WTC11 (cell line): ENCODE measurements around the gene FEM1A. TPM values are rescaled to one million over a fixed set of nuclear protein-coding genes. Genes with fewer than 3 reads are reported as not detected.

ENCODE experiments used
- ATAC-seq: fragments of 200-7000 bp; cut with Tn5 transposase; 2 replicates; pipeline ENCODE4 v1.10.0; 2021; ENCODE audit warnings: mild to moderate bottlenecking, moderate library complexity
- CTCF ChIA-PET: fragments of 300-600 bp; sonication (Branson Sonifier 250); formaldehyde crosslinking; loops from one replicate; lab custom pipeline; 2021; ENCODE audit warnings: antibody characterized with exemption; lab: Charles Lee
- POLR2A ChIA-PET: fragments of 350-600 bp; sonication (Branson Sonifier 250); formaldehyde crosslinking; loops from one replicate; lab custom pipeline; 2021; ENCODE audit warnings: antibody characterized with exemption; lab: Charles Lee
- DNase-seq: peaks from one replicate; pipeline ENCODE4 v3.0.0; 2021; ENCODE audit warnings: low spot score
- H3K27ac Mint-ChIP-seq: 2 replicates; pipeline ENCODE4 v1.8.0; 2021; ENCODE audit warnings: mixed read lengths
- H3K27me3 Mint-ChIP-seq: 2 replicates; pipeline ENCODE4 v1.8.0; 2021; ENCODE audit warnings: low read depth, mild to moderate bottlenecking, moderate library complexity, mixed read lengths
- H3K36me3 Mint-ChIP-seq: 2 replicates; pipeline ENCODE4 v1.8.0; 2021; ENCODE audit warnings: mixed read lengths
- H3K4me1 Mint-ChIP-seq: 2 replicates; pipeline ENCODE4 v1.8.0; 2022; ENCODE audit warnings: mixed read lengths
- H3K4me3 Mint-ChIP-seq: 2 replicates; pipeline ENCODE4 v1.8.0; 2021; ENCODE audit warnings: mild to moderate bottlenecking, moderate library complexity, mixed read lengths
- H3K9me3 Mint-ChIP-seq: 2 replicates; pipeline ENCODE4 v1.8.0; 2021; ENCODE audit warnings: mixed read lengths
- AFF4 ChIP-seq: sonication (generic); formaldehyde crosslinking; IDR thresholded peaks from 2 replicates; pipeline ENCODE4 v1.8.1; 2023; ENCODE audit warnings: mild to moderate bottlenecking, missing genetic modification reagents, borderline replicate concordance
- CBFB ChIP-seq: sonication (generic); formaldehyde crosslinking; IDR thresholded peaks from 2 replicates; pipeline ENCODE4 v1.8.1; 2022; ENCODE audit warnings: mild to moderate bottlenecking, low read depth, missing genetic modification reagents
- CREM ChIP-seq: sonication (generic); formaldehyde crosslinking; IDR thresholded peaks from 2 replicates; pipeline ENCODE4 v1.8.1; 2022; ENCODE audit warnings: mild to moderate bottlenecking, missing genetic modification reagents, moderate library complexity
- E2F4 ChIP-seq: sonication (generic); formaldehyde crosslinking; IDR thresholded peaks from 2 replicates; pipeline ENCODE4 v1.8.1; 2022; ENCODE audit warnings: low read depth, mild to moderate bottlenecking, moderate library complexity, missing genetic modification reagents, borderline replicate concordance
- ERG ChIP-seq: fragments of 250-450 bp; sonication (Bioruptor Pico); IDR thresholded peaks from 2 replicates; pipeline ENCODE4 v1.8.0; 2021; ENCODE audit warnings: mild to moderate bottlenecking
- FOXP1 ChIP-seq: sonication (generic); formaldehyde crosslinking; IDR thresholded peaks from 2 replicates; pipeline ENCODE4 v1.8.0; 2022; ENCODE audit warnings: missing genetic modification reagents, mild to moderate bottlenecking, moderate library complexity, borderline replicate concordance
- MXD4 ChIP-seq: fragments of 250-450 bp; sonication (Bioruptor Pico); IDR thresholded peaks from 2 replicates; pipeline ENCODE4 v1.8.0; 2021; ENCODE audit warnings: mild to moderate bottlenecking, moderate library complexity, borderline replicate concordance
- MYBL2 ChIP-seq: sonication (generic); formaldehyde crosslinking; IDR thresholded peaks from 2 replicates; pipeline ENCODE4 v1.8.1; 2023; ENCODE audit warnings: mild to moderate bottlenecking, moderate library complexity, missing genetic modification reagents
- NFYB ChIP-seq: sonication (generic); formaldehyde crosslinking; conservative IDR thresholded peaks from 2 replicates; pipeline ENCODE4 v1.8.0; 2022; ENCODE audit warnings: low read depth, missing genetic modification reagents
- SMAD3 ChIP-seq: sonication (generic); formaldehyde crosslinking; IDR thresholded peaks from 2 replicates; pipeline ENCODE4 v1.8.0; 2022; ENCODE audit warnings: missing genetic modification reagents, mild to moderate bottlenecking, borderline replicate concordance
- SP1 ChIP-seq: sonication (generic); formaldehyde crosslinking; conservative IDR thresholded peaks from 2 replicates; pipeline ENCODE4 v1.8.1; 2022; ENCODE audit warnings: missing genetic modification reagents
- ZNF263 ChIP-seq: sonication (generic); formaldehyde crosslinking; IDR thresholded peaks from 2 replicates; pipeline ENCODE4 v1.8.1; 2022; ENCODE audit warnings: low read depth, mild to moderate bottlenecking, moderate library complexity, missing genetic modification reagents
- ZNF425 ChIP-seq: fragments of 250-450 bp; sonication (Bioruptor Pico); conservative IDR thresholded peaks from 2 replicates; pipeline ENCODE4 v1.9.0; 2021; ENCODE audit warnings: mild to moderate bottlenecking
- ZNF532 ChIP-seq: fragments of 250-450 bp; sonication (Bioruptor Pico); IDR thresholded peaks from 2 replicates; pipeline ENCODE4 v1.9.0; 2021; ENCODE audit warnings: mild to moderate bottlenecking, borderline replicate concordance
- total RNA-seq: library from RNA; stranded (reverse); gene quantifications from 3 replicates; pipeline ENCODE4 v1.2.3, GENCODE V29; 2021
- TF ChIP-seq, protein P1 (sequence below): sonication (generic); formaldehyde crosslinking; IDR thresholded peaks from 2 replicates; pipeline ENCODE4 v1.8.1; 2023; ENCODE audit warnings: mild to moderate bottlenecking, missing genetic modification reagents, moderate library complexity
- TF ChIP-seq, protein P2 (sequence below): sonication (generic); formaldehyde crosslinking; IDR thresholded peaks from 2 replicates; pipeline ENCODE4 v1.8.1; 2023; ENCODE audit warnings: mild to moderate bottlenecking, missing genetic modification reagents

The FEM1A gene
- total RNA-seq, 1 experiment from 2014 or later, result 15.7 TPM

- CTCF ChIA-PET, result interaction anchor here (0.6 to 3.1 kb wide), 5 partner anchors 10 to 96 kb away, joined by 3 to 23 read pairs (median 4); partner anchors contain the start of genes FEM1A and TICAM1
- Mint-ChIP-seq H3K27ac (no peak overlapping the region), H3K4me1 (peaks cover 2% of the 10 kb centered on the region; the same call in 1 of the 2 replicates), H3K4me3 (no peak overlapping the region), H3K36me3 (no peaks in the 10 kb centered on the region), H3K9me3 (peaks cover 8% of the 10 kb centered on the region), H3K27me3 (peaks cover 25% of the 10 kb centered on the region)
- POLR2A ChIA-PET, result interaction anchor here (0.6 kb wide), 1 partner anchor 56 kb away, joined by 7 read pairs; no protein-coding TSS in a partner anchor
- TF ChIP-seq NFYB (CRISPR knock-in tag) (no peak), SMAD3 (no peak), MXD4 (CRISPR knock-in tag) (no peak), ERG (no peak), E2F4 (CRISPR knock-in tag) (no peak), CBFB (0 out of 2 replicates have a peak, but pooled peaks have one; percentile 27), FOXP1 (0 out of 2 replicates have a peak, but pooled peaks have one; percentile 20), SP1 (CRISPR knock-in tag) (no peak), MYBL2 (CRISPR knock-in tag) (no peak)
- TF ChIP-seq, protein P1, sequence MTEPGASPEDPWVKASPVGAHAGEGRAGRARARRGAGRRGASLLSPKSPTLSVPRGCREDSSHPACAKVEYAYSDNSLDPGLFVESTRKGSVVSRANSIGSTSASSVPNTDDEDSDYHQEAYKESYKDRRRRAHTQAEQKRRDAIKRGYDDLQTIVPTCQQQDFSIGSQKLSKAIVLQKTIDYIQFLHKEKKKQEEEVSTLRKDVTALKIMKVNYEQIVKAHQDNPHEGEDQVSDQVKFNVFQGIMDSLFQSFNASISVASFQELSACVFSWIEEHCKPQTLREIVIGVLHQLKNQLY (CRISPR knock-in tag), result no peak
- DNase-seq (no peak), ATAC-seq (no peak; the same call in 1 of the 2 replicates)
These were observed 24.8 kb downstream of the FEM1A start for GRCh38 chr19:4816202-4816949.

- Mint-ChIP-seq H3K27ac (no peak overlapping the region), H3K4me1 (peaks cover 2% of the 10 kb centered on the region; the same call in 1 of the 2 replicates), H3K27me3 (peaks cover 25% of the 10 kb centered on the region), H3K9me3 (peaks cover 8% of the 10 kb centered on the region), H3K36me3 (no peaks in the 10 kb centered on the region), H3K4me3 (no peak overlapping the region)
- ChIA-PET POLR2A (interaction anchor here (0.6 kb wide), 1 partner anchor 56 kb away, joined by 7 read pairs; no protein-coding TSS in a partner anchor), CTCF (interaction anchor here (0.6 to 4.2 kb wide), 6 partner anchors 7 to 96 kb away, joined by 3 to 31 read pairs (median 8); partner anchors contain the start of genes FEM1A and TICAM1)
- DNase-seq (no peak), ATAC-seq (no peak)
- TF ChIP-seq CREM (no peak), ZNF263 (no peak), ZNF425 (CRISPR knock-in tag) (no peak), AFF4 (CRISPR knock-in tag) (no peak), ZNF532 (no peak)
- TF ChIP-seq, protein P2, sequence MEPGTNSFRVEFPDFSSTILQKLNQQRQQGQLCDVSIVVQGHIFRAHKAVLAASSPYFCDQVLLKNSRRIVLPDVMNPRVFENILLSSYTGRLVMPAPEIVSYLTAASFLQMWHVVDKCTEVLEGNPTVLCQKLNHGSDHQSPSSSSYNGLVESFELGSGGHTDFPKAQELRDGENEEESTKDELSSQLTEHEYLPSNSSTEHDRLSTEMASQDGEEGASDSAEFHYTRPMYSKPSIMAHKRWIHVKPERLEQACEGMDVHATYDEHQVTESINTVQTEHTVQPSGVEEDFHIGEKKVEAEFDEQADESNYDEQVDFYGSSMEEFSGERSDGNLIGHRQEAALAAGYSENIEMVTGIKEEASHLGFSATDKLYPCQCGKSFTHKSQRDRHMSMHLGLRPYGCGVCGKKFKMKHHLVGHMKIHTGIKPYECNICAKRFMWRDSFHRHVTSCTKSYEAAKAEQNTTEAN (CRISPR knock-in tag), result no peak
These were observed 25.4 kb downstream of the FEM1A start for GRCh38 chr19:4816950-4817278.
